HG03039 (cell line): Measurements from ENCODE around the gene HIPK2.

Experiments used
- ATAC-seq: cut with Tn5 transposase; IDR thresholded peaks from one replicate; pipeline ENCODE4 v1.9.1; 2021; ENCODE audit warnings: mild to moderate bottlenecking, moderate library complexity; ENCODE audit not compliant: unreplicated experiment

Gene HIPK2

DNA sequence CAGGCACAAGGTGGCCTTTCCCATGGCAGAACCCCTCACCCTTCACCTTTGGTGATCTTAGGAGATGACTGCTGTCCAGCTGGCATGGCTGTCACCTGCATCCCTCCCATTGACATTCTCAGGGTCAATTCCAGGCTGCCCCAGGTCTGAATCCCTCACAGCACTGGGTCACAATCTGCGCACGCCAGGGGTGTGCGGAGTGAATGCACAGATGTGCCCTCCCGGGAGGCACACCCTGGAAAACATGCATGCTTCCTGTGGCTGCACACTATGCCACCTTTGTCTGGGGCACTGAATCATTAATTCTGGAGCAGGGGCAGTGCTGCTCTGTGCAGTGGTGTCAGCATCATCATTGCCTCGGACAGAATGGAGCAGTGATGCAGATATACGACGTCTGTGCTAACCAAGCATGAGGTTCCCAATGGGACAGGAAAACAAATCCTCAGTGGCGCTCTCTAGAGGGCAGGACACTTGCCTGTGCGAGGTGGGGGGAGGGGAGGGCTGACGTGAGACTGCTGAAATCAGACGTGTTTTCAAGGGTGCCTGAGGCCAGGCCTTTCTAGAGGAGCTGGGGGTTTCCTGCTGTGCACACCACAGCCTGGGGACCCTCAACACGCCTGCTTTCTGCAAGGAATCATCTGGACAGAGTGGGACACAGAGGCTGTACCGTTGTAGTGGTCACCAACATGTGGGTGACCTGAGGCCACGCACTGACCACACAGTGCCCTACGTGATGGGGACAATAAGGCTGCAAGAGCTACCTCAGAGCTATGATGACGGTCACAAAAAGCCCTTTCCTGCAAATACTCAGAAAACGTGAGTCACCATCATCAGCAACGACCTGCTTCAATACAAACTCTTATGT is 77.9 kb downstream of the HIPK2 start:
- no peak for ATAC-seq

DNA sequence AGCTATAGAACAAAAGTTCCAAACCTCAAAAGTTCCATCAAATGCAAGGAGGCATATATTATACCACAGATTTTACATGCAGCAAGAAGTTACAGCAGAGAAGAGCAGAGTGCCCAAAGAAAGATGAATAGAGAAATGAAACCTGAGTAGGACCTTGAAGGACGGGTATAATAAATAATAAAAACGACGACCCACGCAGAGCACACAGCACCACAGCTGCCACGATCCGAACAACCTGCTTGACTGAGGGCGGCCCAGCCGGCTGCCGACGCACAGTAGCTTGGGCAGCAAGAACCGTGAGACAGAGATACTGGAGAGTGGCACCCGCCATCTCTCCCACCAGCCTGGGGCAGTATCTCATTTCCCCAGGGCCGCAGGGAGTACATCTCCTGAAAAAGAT is 79.0 kb downstream of the HIPK2 start:
- ATAC-seq, result no peak

DNA sequence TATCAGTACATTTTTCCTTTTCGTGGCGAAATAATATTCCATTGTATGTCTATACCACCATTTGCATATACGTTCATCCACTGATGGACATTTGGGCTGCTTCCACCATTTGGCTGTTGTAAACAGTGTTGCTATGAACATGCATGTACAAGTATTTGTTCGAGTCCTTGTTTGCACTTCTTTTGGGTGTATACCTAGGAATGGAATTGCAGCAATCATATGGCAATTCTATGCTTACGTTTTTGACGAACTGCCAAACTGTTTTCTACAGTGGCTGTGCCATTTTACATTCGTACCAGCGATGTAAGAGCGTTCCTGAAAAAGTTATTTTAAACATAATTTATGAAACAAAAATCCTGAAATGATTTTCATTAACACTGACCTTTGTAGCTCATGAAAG is 79.5 kb downstream of the HIPK2 start:
- ATAC-seq, result no peak

DNA sequence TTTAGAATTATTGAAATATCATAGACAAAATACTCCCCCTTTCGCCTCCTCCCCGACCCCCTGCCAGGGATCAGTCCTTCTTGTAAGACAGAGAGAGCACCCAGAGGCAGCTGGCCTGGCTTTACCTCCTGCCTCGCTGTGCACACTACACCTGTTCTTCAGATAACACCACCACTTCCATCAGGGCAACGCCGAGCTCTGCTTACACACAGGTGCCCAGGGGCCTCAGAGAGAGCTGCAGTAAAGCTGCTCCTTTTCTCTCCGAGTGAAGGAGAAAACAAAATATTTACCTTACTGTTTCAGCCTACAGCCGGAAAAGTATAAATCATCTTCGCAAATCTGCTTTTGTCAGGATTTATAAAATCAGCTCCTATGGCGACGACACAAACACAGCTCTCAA is 80.7 kb downstream of the HIPK2 start:
- no peak for ATAC-seq

DNA sequence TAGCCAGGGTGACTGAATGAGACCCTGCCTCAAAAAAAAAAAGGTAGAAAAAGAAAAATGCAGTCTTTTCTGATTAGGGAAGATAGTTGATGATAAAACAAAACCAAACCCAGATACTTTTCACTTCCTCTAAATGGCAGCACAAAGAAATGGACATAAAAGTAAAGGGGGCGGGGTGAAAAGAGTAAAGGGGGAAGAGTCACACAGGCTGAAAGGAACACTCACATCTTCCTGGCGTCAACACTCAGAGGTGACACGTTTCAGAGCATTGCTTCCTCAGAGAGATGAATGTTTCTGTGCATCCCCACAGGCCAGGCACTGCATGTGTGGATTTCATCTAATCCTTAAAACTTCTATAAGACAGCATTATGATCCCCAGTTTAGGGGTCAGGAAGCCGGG is 81.2 kb downstream of the HIPK2 start:
- ATAC-seq, result no peak

DNA sequence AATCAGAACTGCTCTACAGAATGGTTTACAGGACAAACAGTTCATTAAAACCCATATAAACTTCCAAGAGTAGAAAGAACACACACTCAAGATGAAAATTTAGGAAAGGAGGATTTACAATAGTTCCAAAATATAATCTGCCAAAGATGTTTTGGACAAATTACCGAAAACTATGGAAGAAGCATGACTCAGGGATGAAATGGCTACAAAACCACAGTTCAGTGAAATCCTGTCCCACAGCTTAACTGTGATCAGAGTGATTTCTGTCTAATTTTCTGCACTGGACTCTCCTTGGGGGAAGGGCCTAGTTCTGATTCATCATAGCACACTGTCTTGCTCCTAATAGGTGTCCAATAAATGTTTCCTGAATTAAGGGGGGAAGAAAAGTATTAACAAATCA is 82.2 kb downstream of the HIPK2 start:
- ATAC-seq, result no peak

DNA sequence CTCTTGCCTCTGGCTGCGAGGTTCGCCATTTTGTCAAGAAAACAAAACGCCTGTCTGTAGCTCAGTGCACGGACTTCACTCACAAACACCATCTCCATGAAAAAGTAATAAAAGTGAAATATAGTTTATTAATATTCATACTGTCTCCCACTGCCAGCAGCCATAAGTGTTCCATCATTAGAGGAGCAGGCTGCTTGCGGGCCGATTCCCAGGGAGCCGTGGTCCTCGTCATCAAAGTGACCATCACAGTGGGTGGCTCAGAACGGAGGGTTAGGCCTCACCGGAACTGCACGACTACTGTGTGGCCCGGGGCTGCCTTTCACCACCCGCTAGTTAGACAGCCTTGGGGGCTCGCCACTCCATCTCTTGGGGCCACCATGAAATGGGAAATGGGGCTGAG is 82.7 kb downstream of the HIPK2 start:
- no peak for ATAC-seq

DNA sequence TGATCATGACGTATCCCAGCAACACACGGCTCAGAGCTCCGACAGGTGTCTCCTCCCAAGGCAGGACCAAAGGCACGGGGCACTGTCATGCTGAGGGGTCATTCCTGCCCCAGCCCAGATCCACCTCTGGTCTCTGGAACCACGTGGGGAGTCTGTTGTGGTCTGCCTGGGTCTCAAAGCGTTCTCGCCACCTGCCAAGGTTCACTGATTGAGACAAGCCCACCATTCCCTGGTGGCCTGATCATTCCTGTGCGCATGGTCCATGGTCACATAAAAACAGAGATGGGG is 83.5 kb downstream of the HIPK2 start:
- ATAC-seq, result no peak

DNA sequence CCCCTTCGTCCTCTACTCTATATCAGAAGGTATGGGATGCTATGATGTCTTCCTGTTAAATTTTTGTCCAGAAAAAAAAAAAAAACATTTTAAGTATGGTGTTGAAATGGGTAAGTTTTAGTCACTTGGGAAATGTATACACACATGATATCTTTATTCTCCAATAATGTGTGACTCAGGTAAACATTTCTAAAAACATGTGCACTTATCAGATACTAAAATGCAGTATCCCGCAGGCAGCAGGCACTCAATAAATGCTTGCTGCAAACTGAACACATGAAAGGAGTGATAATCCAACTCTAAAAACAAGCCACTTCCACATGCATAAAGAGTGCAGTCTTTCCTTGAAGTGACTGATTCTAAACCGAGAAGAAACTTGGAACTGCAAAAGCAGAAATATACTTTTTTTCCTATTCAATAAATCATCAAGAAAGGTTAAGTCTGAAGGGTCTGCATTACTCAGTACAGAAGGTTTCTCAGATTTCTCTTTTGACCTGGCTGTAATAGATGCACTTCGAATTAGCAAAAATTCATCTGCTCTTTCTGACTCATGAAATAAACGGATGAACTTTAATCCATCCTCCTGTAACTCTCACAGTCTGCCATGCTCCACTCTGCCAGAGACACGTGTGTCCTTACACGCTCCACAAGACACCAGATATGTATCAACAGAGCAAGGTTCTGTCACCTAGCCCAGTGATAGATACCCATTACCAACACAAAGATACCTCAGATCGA is 84.0 kb downstream of the HIPK2 start:
- no peak for ATAC-seq

DNA sequence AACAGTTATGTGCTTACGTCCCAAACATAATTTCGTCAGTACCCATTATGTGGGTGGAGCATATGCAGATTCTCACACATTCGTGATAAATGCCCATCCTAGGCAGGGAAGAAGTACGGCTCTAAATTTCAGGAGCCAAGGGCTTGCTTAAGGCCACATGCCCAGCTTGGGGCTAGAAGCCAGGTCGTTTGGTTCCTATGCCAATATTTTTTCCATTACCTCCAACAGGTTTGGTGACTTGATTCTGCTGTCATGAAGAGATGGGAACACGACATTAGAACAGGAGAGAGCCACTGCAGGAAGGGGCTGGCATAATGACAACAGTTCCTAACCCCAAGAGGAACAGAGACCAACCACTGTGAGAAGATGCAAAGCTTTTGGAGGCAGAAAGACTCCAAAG is 85.1 kb downstream of the HIPK2 start:
- no peak for ATAC-seq

DNA sequence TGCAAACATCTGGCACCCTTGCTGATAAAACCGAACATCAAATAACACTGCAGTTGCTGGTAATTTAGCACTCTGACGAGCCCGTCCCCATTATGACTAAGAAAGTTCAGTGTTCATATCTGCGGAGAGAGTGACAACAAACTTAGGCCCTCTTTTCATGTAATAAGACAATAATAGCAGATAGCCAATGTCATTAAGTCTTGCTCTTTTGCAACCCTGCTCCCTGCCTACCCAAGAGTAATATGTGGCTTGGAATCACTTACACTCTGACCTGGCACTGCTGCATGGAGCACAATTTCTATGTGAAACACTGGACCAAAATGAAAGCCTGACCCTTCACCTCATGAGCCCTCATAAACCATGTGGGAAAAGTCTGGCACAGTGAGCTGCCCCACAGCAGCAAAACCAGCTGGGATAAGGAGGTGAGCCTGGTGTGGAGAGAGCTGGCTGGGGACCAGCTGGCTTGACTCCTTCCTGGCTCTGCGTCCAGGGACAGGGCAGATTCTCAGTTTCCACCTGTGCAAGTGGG is 86.5 kb downstream of the HIPK2 start:
- ATAC-seq, result no peak

DNA sequence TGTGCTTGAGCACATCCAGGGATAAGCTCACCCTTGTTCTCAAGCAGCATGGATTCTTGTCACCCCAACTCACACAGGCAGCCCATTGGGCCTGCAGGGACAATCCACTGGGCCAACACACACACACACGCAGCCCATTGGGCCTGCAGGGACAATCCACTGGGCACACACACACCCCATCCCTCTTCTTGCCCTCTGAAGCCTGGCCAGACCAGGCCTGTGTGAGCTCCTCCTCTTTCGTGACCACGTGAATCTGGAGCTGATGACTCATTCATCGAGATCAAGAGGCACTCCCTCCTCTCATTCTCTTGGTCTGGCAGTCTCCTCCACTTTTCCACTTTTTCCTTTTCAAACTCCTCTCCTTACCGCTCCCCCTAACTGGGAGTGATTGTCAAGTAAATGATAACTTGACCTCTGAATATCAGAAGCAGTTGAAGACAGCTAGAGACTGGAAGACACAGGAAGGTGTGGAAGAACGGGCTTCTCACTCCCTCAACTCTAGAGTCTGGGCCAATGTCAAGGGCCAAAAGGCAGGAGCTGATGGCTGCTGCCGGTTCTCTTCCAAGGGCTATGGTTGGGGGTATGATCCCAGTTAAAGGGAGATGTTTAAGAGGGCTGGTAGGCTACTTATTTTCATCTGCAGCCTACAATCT is 89.7 kb downstream of the HIPK2 start:
- ATAC-seq, result no peak

DNA sequence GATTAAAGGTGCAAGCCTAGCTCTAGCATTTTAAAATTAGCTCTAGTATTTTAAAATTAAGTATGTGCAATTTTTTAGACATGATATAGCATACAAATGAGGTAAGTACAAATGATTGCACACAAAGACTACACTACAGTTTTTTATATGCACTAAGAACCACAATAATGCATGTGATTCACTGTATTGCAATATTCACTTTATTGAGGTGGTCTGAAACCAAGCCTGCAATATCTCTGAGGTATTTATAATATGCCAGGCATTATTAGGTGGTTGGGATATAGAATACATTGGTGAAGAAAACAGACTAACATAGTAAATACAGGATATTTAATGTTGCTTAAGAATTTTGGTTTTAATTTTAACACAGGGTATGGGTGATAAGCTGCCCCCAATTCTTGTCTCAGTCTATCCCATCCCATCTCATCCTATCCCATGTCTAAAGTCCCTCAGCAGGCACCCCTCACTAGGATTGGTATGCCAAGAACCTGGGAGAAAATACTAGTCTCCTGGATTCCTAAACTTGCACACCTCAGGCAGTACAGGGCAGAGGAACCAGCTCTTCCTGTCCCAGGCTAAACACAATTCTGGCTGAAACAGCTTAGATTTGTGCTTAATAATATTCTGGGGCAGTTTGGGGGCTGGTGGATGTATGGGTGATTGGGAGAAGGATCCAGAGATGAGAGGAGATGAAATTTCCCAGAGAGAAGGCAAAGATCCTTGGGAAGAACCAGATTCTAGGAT is 90.4 kb downstream of the HIPK2 start:
- no peak for ATAC-seq

DNA sequence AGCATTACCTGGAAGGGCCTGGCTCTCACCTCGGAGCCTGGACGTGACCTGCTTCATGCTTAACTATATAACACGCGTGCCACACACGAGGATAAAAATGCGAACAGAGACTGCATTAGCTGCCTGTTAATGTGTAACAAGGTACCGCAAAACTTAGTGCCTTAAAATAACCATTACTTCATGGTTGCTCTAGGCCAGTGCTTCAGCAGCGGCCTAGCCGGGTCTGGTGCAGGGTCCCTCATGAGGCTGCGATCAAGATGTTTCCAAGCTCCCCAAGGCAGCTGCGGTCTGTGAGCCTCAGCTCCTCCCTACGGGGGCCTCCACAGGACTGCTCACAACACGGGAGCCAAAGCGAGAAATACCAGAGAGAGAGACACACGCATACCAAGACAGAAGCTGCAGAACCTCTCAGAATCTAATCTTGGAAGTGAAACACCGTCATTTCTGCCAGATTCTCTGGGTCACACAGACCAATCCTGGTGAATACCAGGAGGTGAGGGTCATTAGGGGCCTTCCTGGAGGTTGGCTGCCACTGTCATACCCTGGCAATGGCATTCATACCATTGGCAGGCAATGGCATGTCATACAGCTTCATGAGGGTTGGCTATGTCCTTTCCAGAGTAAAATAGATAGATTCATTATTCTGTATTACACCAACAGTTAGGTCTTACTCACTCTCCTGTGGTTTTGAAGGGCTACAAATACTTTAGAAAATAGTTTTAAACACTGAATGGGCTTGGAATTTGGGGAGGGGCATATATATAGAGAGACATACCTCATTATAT is 94.5 kb downstream of the HIPK2 start:
- ATAC-seq, result peak; percentile 39

DNA sequence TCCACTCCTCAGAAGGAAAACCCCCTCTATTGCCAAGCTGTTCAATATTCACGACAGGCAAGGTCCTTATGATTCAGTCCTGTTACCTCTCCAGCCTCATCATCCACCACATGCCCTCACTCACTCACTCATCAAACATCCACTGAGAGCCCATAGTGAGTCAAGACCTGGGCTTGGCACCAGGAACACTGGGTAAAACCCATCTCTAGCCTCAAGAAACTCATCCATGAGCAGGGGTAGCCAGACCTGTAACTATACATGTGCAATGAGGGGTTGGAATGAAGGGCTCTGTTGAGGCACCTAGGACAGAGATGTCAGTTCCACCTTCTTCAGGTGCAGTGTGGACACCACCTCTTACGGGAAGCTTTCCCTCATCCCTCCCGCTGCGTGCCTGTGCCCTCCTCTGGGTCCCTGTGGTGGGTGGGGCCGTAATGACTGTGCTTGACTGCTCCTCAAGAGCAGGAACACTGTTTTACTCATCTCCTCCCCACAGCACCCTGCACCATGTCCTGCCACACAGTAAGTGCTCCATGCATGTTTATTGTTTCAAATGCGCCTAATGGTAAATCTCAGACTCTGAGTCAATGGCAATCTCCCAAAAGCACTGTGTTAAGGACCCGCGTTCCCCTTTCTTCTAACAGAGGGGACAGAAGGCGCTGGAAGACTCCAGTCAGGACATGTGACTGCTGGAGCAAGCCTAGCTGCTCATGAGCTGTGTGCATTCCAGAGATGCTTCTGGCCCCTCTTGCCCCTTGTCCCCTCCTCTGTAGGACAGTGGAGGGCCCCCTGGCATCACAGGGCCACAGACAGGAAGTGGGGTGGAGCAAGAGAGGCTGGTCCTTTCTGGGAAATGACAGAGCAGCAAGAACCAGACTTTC is 95.4 kb downstream of the HIPK2 start:
- ATAC-seq, result peak; percentile 49

DNA sequence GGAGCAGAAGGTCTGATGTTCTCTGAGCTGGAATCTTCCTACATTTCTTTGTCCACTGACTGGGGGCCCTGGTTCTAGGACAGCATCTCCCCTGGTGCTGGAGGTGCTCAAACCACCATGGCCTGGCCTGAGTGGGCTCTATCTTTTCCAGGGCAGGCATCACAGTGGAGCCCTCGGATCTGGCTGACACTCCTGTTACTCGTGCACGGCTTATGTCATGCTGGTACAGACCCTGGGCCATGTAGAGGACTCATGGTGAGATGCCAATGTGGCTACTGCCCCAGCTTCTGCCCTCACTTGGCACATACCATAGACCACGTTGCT is 96.0 kb downstream of the HIPK2 start:
- ATAC-seq, result no peak

DNA sequence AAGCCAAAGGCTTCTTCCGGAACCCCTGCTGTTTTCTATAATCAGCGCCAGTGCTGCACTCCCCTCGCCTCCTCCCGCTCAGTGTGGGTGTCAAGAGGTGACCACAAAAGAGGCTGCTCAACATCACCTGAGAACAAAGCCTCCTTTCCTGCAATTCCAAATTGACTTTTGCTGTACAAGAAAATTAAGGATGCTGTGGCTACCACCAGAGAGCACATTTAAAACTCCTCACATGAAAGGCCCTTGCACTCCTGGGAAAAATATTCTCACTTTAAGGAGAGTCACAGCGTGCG is 96.4 kb downstream of the HIPK2 start:
- ATAC-seq, result no peak

DNA sequence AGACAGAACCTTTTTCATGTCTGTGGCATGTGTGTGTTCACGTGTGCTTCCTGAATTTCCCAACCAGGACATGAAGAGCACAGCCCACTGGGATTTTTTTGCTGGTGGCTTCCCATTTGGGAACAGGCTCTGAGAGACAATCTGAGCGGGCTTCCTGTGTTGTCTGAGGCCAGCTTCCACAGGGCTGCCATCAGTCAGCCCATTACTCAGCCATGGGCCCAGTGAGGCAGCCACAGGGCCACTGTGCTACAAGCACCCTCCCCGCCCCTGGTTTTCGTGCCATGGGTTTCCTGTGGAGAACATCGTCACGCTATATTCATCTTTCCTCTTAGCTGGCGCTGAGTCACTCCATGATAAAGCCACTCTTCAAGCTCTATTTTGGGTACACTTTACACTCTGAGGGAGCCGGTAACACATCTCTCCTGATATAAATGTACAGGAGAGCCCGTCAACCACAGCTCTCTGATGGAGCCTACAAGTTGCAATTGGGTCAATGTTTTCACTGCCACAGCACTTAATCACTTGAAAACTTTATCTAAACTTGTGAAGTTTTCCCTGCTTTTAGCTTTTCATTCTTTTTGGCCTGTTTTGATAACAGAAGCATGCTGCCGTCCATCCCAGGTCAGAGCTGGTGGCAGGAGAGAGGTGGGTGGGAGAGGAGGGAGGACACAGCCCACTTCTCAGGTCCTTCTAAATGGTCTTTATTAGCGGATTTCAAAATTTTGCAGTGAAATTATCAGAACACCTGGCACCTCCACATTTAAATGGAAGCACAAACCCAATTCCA is 96.9 kb downstream of the HIPK2 start:
- ATAC-seq, result no peak
